Islet precursor cell (in vitro differentiated cells): ENCODE measurements around the gene CCDC88C.

Experiments
- DNase-seq: peaks from one replicate; pipeline ENCODE4 v3.0.0-alpha.2; 2018

The CCDC88C gene

GRCh38 chr14:91377700-91378652, 39.6 kb downstream of the CCDC88C start:
- DNase-seq: no peak

GRCh38 chr14:91376547-91377477, 40.8 kb downstream of the CCDC88C start:
- no peak for DNase-seq

GRCh38 chr14:91375720-91376452, 41.7 kb downstream of the CCDC88C start:
- DNase-seq: no peak

- DNase-seq: no peak
These were observed 42.5 kb downstream of the CCDC88C start for GRCh38 chr14:91374879-91375702.

- DNase-seq: peak; percentile 85
These were observed 43.2 kb downstream of the CCDC88C start for GRCh38 chr14:91374287-91374878.

- DNase-seq: no peak
These were observed 43.9 kb downstream of the CCDC88C start for GRCh38 chr14:91373591-91374254.

GRCh38 chr14:91372671-91373495, 44.7 kb downstream of the CCDC88C start:
- DNase-seq: no peak

- DNase-seq: no peak
These were observed 45.6 kb downstream of the CCDC88C start for GRCh38 chr14:91371990-91372375.

- no peak for DNase-seq
These were observed 46.3 kb downstream of the CCDC88C start for GRCh38 chr14:91371011-91371989.

- no peak for DNase-seq
These were observed 47.8 kb downstream of the CCDC88C start for GRCh38 chr14:91369628-91370445.

- DNase-seq: no peak
These were observed 48.7 kb downstream of the CCDC88C start for GRCh38 chr14:91368776-91369416.

- DNase-seq: peak; percentile 91
These were observed 50.1 kb downstream of the CCDC88C start for GRCh38 chr14:91367173-91368171.

- no peak for DNase-seq
These were observed 50.9 kb downstream of the CCDC88C start for GRCh38 chr14:91366749-91367148.

- DNase-seq: no peak
These were observed 52.1 kb downstream of the CCDC88C start for GRCh38 chr14:91365552-91365951.

GRCh38 chr14:91364524-91365270, 52.9 kb downstream of the CCDC88C start:
- no peak for DNase-seq
